GM18499 (cell line): ENCODE measurements around the gene SLC49A4.

Source experiments
- ATAC-seq: cut with Tn5 transposase; IDR thresholded peaks from one replicate; pipeline ENCODE4 v1.9.1; 2021; ENCODE audit warnings: moderate number of reproducible peaks; ENCODE audit not compliant: insufficient read depth, unreplicated experiment

The SLC49A4 gene

GRCh38 chr3:122843604-122844003, 48.7 kb downstream of the SLC49A4 start:
- ATAC-seq = no peak

GRCh38 chr3:122857019-122857418, 62.1 kb downstream of the SLC49A4 start:
- ATAC-seq = no peak

- no peak for ATAC-seq
Measured at GRCh38 chr3:122858373-122858772, 63.5 kb downstream of the SLC49A4 start.

- ATAC-seq = no peak
Measured at GRCh38 chr3:122859021-122859805, 64.3 kb downstream of the SLC49A4 start.

GRCh38 chr3:122862381-122862780, 67.5 kb downstream of the SLC49A4 start:
- no peak for ATAC-seq

- no peak for ATAC-seq
Measured at GRCh38 chr3:122864498-122864897, 69.6 kb downstream of the SLC49A4 start.

- no peak for ATAC-seq
Measured at GRCh38 chr3:122868322-122868721, 73.5 kb downstream of the SLC49A4 start.

- no peak for ATAC-seq
Measured at GRCh38 chr3:122873741-122874515, 79.1 kb downstream of the SLC49A4 start.

- no peak for ATAC-seq
Measured at GRCh38 chr3:122875547-122876127, 80.8 kb downstream of the SLC49A4 start.

GRCh38 chr3:122880173-122880572, 85.3 kb downstream of the SLC49A4 start:
- no peak for ATAC-seq

- ATAC-seq = no peak
Measured at GRCh38 chr3:122880624-122881023, 85.8 kb downstream of the SLC49A4 start.

- no peak for ATAC-seq
Measured at GRCh38 chr3:122882361-122882947, 87.6 kb downstream of the SLC49A4 start.

GRCh38 chr3:122886251-122886650, 91.4 kb downstream of the SLC49A4 start:
- ATAC-seq = no peak

GRCh38 chr3:122886946-122887345, 92.1 kb downstream of the SLC49A4 start:
- no peak for ATAC-seq

GRCh38 chr3:122890077-122890719, 95.3 kb downstream of the SLC49A4 start:
- ATAC-seq = no peak

GRCh38 chr3:122890720-122891220, 95.9 kb downstream of the SLC49A4 start:
- ATAC-seq = no peak

- ATAC-seq = no peak
Measured at GRCh38 chr3:122892118-122892960, 97.5 kb downstream of the SLC49A4 start.

- no peak for ATAC-seq
Measured at GRCh38 chr3:122893282-122893681, 98.4 kb downstream of the SLC49A4 start.
